MM.1S (cell line): ENCODE data around the gene TTI1.

Experiments used
- CTCF ChIP-seq: fragments of 300-600 bp; sonication (generic); IDR thresholded peaks from 2 replicates; pipeline ENCODE4 v1.5.1; 2016; ENCODE audit warnings: antibody characterized with exemption, low read length, mixed read lengths
- EZH2 ChIP-seq: fragments of 300-600 bp; sonication (generic); optimal IDR thresholded peaks from 2 replicates; pipeline ENCODE3; 2017; ENCODE audit warnings: low read depth, mild to moderate bottlenecking, antibody characterized with exemption, low read length, mixed read lengths

- TF ChIP-seq CTCF = no peak
- no peak for TF ChIP-seq EZH2
These were observed 78.6 kb downstream of the TTI1 start for GRCh38 chr20:37954626-37955025.
